HG03354 (cell line): ENCODE measurements around the gene XXYLT1.
"Not testable (repeated sequence)": the region's sequence is repeated elsewhere in the genome, so short reads cannot be mapped to it uniquely, and the experiment has no call there.

Experiments
- ATAC-seq: cut with Tn5 transposase; IDR thresholded peaks from one replicate; pipeline ENCODE4 v1.9.1; 2021; ENCODE audit warnings: mild to moderate bottlenecking; ENCODE audit not compliant: unreplicated experiment, poor library complexity, severe bottlenecking

XXYLT1 gene

DNA sequence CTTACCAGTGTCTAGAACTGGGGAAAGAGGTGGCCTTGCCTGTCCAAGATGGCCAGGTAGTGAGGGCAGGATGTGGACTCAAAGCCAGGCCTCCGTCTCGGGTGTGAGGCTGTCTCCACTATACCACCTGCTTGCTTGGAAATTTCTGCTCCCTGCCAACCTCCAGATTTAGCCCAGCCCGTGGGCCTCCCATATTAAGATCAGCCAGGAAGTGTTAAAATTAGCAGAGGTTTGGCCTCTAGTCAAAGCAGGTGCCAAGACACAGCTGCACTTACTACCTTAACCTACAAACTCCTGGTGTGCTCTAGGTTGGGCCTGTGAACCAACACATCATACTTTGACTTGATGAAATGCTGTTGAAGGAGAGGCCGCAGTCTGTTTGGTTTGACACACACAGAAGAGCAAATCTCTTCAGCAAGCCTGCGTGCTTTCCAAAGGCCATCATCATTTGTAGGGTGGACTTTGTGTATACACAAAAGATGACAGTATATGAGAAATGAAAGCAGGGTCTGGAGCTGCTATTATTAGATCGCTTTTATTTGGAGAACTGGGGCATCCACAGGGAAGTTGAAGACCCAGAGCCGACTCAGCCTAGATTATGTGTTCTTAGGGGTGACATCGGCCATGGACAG, 206.5 kb downstream of the XXYLT1 start:
- ATAC-seq, result no peak

DNA sequence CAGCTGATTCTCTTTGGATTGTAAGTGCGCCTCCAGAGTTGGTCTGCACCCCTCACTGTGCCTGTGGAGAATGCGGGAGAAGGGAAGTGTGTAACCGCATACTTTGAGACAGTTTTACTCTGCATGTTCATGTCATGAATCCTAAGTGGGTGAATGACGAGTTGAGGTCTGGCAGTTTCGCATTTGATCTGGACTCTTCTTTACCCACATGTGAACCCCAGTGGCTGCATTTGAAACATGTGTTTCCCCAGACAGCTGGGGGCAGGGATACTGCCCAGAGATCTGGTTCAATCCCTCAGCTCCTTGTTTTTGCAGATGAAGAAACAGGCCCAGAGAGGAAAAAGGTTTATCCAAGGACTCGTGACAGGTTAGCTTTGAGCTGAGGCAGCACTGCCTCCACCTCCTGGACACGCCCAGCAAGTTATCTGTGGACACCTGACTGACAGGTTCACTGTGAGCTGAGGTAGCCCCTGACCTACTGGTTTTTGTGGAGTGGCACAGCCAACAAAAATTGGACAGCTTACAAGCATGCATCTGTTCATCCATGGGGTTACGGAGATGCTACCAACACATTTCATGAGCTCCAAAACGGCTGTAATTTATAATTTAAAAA, 207.3 kb downstream of the XXYLT1 start:
- no peak for ATAC-seq

DNA sequence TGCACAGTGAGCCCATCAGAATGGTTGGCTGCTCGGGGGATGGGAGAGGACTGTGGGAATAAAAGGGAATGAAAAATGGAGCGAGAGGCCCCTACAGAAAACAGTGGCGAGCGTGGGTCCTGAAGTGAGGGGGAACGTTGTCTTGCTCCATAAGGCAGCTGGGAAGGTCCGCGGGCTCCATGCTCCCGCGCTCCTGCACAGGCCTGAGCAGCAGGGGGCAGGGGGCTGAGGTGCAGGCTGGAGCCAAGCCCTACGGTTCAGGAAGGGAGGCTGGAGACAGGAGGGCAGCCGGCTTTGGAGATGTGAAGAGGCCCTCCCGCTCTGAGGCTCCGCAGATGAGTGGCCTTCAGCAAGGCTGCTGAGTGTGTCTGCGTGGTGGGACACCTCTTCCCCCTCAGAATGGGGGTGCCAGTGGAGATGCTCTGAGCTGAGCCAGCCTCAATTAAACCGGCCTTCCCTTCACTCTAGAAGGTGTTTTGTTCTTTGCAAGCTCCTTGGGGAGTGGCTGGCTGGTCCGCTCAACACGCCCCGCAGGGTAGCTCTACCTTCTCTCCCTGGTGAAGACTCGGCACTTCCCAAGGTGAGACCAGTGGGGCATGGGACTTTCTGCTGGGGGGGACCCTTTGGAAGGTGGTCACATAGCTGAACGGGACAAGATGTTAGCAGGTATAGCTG, 208.0 kb downstream of the XXYLT1 start:
- no peak for ATAC-seq

GRCh38 chr3:195061756-195062655, 209.0 kb downstream of the XXYLT1 start:
- ATAC-seq, result no peak

DNA sequence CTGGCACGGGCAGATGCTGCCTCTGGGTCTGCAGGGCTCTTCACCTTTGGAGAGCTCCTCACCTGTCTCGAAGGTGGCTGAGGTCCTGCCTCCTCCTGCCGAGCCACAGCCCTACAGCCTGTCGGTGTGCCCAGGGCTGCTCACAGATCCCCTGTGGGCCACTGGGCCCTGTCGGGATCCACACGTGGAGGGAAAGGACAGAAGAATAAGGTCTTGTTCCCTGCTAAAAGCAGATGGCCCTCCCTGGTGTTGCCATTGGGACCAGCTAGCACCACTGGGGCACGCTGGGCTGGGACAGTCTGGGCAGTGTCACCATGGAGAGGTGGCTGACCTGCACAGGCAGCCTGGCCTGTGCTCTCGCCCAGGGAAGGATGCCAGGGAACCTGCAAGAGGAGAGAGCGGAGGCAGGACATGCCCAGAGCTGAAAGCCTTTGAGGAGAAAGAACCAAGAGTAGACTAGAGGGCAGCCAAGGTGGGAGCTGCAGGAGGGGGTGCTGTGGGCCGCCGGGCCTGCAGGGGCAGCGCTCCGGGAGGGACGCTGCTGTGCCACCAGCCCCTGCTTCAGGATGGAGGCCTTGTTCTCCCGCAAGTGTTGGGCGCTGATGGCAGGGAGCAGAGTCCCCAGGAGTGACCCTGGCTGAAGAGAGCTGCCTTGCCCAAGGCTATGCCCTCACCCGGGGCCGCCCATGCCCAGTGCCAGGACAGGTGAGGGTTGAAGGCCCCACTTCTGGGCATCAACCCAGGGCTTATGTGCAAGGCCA, 210.2 kb downstream of the XXYLT1 start:
- ATAC-seq, result no peak

GRCh38 chr3:195060217-195060481, 210.8 kb downstream of the XXYLT1 start:
- ATAC-seq, result no peak

DNA sequence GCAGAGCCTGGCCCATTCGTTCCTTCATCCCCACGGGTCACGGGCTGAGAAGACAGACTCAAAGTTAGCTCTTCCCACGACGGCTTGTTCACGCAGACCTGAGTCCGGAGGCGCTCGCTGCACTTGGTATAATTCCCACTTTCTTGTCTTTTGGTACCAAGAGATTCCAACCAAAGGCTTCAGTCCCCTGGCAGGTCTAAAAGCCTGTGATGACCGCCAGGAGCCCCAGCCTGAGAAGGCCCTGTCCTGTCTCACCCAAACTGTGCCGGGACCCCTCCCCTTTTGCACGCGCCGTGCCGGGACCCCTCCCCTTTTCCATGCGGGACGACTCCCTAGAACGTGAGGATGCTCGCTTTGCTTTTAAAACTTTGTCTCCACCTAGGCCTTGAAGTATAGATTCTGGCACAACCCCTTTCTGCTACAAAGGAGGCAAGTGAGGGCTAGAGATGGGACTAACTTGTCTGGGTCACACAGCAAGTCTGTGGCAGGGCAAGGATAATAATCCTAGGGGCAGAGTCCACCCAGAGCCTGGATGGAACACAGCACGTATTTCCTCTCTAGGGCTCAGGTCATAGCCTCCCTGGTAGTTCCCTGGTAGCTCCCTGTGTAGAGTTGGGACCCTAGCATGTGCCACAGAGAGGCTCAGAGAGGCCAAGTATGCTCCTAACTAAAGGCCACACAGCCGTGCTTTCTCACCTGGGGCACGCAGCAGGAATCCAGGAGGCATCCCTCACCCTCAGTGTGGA, 211.3 kb downstream of the XXYLT1 start:
- no peak for ATAC-seq

DNA sequence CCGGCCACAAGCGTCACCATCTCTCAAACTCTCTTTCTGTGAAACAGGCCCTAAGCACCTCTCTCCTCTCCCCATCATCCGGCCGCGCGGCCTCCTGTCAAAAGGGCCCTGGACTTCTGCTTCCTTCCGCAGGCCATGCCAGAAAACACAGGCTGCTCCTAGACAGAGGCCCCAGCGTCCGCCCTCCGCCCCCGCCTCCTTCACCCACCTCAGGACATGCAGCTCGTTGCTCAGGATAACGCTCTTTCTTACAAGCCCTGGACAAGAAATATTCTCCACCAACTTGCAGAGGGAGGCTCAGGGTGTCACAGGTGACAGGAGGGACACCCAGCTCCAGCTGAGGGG, 212.0 kb downstream of the XXYLT1 start:
- ATAC-seq, result no peak

GRCh38 chr3:195058336-195059005, 212.5 kb downstream of the XXYLT1 start:
- no peak for ATAC-seq

DNA sequence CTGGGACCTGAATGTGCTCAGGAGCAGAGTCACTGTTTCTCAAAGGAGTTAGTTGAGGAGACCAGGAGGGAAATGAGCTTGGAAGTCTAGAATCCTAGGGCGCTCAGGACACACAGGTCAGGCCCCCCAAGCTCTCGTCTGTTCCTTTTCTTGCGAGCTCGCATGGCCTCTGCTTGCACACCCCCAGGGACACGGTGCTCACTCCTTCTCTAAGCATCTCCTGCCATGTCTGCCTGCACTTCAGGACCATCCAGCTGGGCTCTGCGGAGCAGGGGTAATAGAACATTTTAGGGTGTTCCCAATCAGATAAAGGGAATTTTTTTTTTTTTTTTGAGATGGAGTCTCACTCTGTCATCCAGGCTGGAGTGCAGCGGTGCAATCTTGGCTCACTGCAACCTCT, 213.2 kb downstream of the XXYLT1 start:
- ATAC-seq, result no peak

GRCh38 chr3:195056506-195056905, 214.5 kb downstream of the XXYLT1 start:
- no peak for ATAC-seq

GRCh38 chr3:195054311-195054710, 216.6 kb downstream of the XXYLT1 start:
- no peak for ATAC-seq

- ATAC-seq, result no peak
These were observed 218.0 kb downstream of the XXYLT1 start for GRCh38 chr3:195052939-195053338.

DNA sequence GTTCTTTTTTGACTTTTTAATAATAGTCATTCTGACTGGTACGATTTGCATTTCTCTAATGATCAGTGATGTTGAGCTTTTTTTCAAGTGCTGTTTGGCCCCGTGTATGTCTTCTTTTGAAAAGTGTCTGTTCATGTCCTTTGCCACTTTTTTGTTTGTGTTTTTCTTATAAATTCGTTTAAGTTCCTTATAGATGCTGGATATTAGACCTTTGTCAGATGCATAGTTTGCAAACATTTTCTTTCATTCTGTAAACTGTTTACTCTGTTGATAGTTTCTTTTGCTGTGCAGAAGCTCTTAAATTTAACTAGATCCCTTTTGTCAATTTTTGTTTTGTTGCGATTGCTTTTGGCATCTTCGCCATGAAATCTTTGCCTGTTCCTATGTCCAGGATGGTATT, 220.7 kb downstream of the XXYLT1 start:
- ATAC-seq, result not testable (repeated sequence)

GRCh38 chr3:195048059-195048905, 222.7 kb downstream of the XXYLT1 start:
- ATAC-seq, result no peak

DNA sequence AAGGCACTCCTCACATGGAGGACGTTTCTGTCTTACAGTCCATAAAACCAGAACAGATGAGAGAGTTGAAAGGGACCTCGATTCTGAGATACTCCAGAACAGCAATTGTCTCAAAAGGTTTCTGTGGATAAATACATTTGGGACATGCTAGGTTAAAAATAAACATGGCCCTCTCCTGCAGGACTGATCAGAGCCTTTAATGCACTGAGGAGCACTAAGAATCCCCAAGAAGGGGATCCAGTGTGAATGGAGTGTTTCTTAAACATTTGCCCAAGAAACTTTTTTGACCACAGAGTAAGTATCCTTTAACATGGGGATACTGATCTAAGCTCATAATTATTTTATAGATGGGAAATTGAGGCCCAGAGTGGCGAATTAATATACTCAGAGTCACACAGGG, 223.4 kb downstream of the XXYLT1 start:
- no peak for ATAC-seq

- no peak for ATAC-seq
These were observed 224.5 kb downstream of the XXYLT1 start for GRCh38 chr3:195046441-195046840.
